ENCODE measurements around the gene SLC15A3.

- TF ChIP-seq CTCF (IDR thresholded peaks at IDR 0.05; ENCODE audit: insufficient read depth, low read depth, low read length) (no peak), EZH2 (IDR thresholded peaks at IDR 0.05; ENCODE audit: insufficient read depth, low read length) (no peak)
Measured at GRCh38 chr11:60968223-60968622, 16.2 kb upstream of the SLC15A3 start.

All from astrocyte (in vitro differentiated cells and primary cell).